Muscle of back (tissue), 11 donors: ENCODE measurements around the gene SF3B6. TPM values are rescaled to one million over a fixed set of nuclear protein-coding genes. Genes with fewer than 3 reads are reported as not detected.
A peak's percentile ranks its signal among the peaks of the same experiment; 100 is the strongest.
"Not testable (repeated sequence)": the region's sequence is repeated elsewhere in the genome, so short reads cannot be mapped to it uniquely, and the experiment has no call there.

Source experiments
- DNase-seq, 3 donors: peaks; one replicate each; pipeline versions ENCODE4 v3.0.0 to v3.0.0-alpha.2; 2013
- polyA plus RNA-seq, 10 donors: library from polyadenylated mRNA; unstranded; fragments of 120-200 nt; gene quantifications; one replicate each; pipeline ENCODE4 v1.2.1, GENCODE V29; 2013; ENCODE audit not compliant: insufficient read length in 10 of 10

The SF3B6 gene
- polyA plus RNA-seq, 10 donors, result 77.4 to 100 (median 89.4) TPM

GRCh38 chr2:24101992-24102391, 25.9 kb upstream of the SF3B6 start:
- DNase-seq, result no peak

- DNase-seq, result not testable (repeated sequence)
Measured at GRCh38 chr2:24100732-24101131, 24.6 kb upstream of the SF3B6 start.

- DNase-seq, result not testable (repeated sequence)
Measured at GRCh38 chr2:24095171-24095677, 19.1 kb upstream of the SF3B6 start.

GRCh38 chr2:24093270-24093669, 17.1 kb upstream of the SF3B6 start:
- not testable (repeated sequence) for DNase-seq

GRCh38 chr2:24088821-24089359, 12.8 kb upstream of the SF3B6 start:
- DNase-seq, result no peak

GRCh38 chr2:24087032-24087431, 10.9 kb upstream of the SF3B6 start:
- DNase-seq, result no peak

GRCh38 chr2:24086241-24086640, 10.1 kb upstream of the SF3B6 start:
- no peak for DNase-seq

- no peak for DNase-seq
Measured at GRCh38 chr2:24085200-24085489, 9.0 kb upstream of the SF3B6 start.

- peak; percentile 90 to 98 (median 96) for DNase-seq
Measured at GRCh38 chr2:24084386-24085199, 8.5 kb upstream of the SF3B6 start, which contains the start of gene TP53I3. Gene TP53I3 (minus strand): TSS chr2:24084834. CDS start chr2:24084326, 508 bp downstream.

GRCh38 chr2:24083567-24084385, 7.7 kb upstream of the SF3B6 start:
- DNase-seq, result peak; percentile 79 to 94 (median 79)

- DNase-seq, result no peak
Measured at GRCh38 chr2:24082787-24083566, 6.9 kb upstream of the SF3B6 start.

GRCh38 chr2:24080701-24081100, 4.6 kb upstream of the SF3B6 start:
- peak in 1 of 3 donors; percentile 54 for DNase-seq

- DNase-seq, result no peak
Measured at GRCh38 chr2:24077879-24078278, 1.8 kb upstream of the SF3B6 start.

GRCh38 chr2:24077535-24077877, 1.4 kb upstream of the SF3B6 start:
- peak in 1 of 3 donors; percentile 13 for DNase-seq

GRCh38 chr2:24076849-24077534, 866 bp upstream of the SF3B6 start:
- peak in 2 of 3 donors; percentile 11 to 64 for DNase-seq

GRCh38 chr2:24075259-24075658, 867 bp downstream of the SF3B6 start:
- DNase-seq, result no peak

GRCh38 chr2:24073816-24074215, 2.3 kb downstream of the SF3B6 start:
- DNase-seq, result no peak

GRCh38 chr2:24072259-24072658, 3.9 kb downstream of the SF3B6 start:
- DNase-seq, result no peak

- DNase-seq, result no peak
Measured at GRCh38 chr2:24065341-24065740, 10.8 kb downstream of the SF3B6 start.

GRCh38 chr2:24058564-24059271, 17.4 kb downstream of the SF3B6 start:
- no peak for DNase-seq
